Non-pigmented ciliary epithelial cell (primary cell): Measurements from ENCODE around the gene NF1.
A peak's percentile ranks its signal among the peaks of the same experiment; 100 is the strongest.
"Not testable (repeated sequence)": the region's sequence is repeated elsewhere in the genome, so short reads cannot be mapped to it uniquely, and the experiment has no call there.

Experiments
- DNase-seq: peaks from one replicate; pipeline ENCODE4 v3.0.0-alpha.2; 2010; ENCODE audit warnings: low read depth

NF1 gene

GRCh38 chr17:31130286-31131224 lies 35.8 kb downstream of the NF1 start:
- DNase-seq, result no peak

GRCh38 chr17:31131299-31131698 lies 36.5 kb downstream of the NF1 start:
- no peak for DNase-seq

- no peak for DNase-seq
Observed at GRCh38 chr17:31132977-31133376, 38.2 kb downstream of the NF1 start.

GRCh38 chr17:31134576-31134975 lies 39.8 kb downstream of the NF1 start:
- DNase-seq, result no peak

GRCh38 chr17:31136319-31136718 lies 41.5 kb downstream of the NF1 start:
- no peak for DNase-seq

GRCh38 chr17:31140111-31140510 lies 45.3 kb downstream of the NF1 start:
- DNase-seq, result no peak

GRCh38 chr17:31144428-31144827 lies 49.7 kb downstream of the NF1 start:
- DNase-seq, result no peak

GRCh38 chr17:31144836-31145235 lies 50.1 kb downstream of the NF1 start:
- no peak for DNase-seq

- DNase-seq, result no peak
Observed at GRCh38 chr17:31147507-31148202, 52.9 kb downstream of the NF1 start.

GRCh38 chr17:31148205-31148604 lies 53.4 kb downstream of the NF1 start:
- no peak for DNase-seq

GRCh38 chr17:31152271-31152670 lies 57.5 kb downstream of the NF1 start:
- no peak for DNase-seq

GRCh38 chr17:31155208-31155810 lies 60.5 kb downstream of the NF1 start:
- DNase-seq, result no peak

GRCh38 chr17:31156326-31156725 lies 61.5 kb downstream of the NF1 start:
- peak; percentile 50 for DNase-seq

- not testable (repeated sequence) for DNase-seq
Observed at GRCh38 chr17:31156864-31157263, 62.1 kb downstream of the NF1 start.

GRCh38 chr17:31158746-31159377 lies 64.1 kb downstream of the NF1 start:
- no peak for DNase-seq

- DNase-seq, result no peak
Observed at GRCh38 chr17:31163091-31163781, 68.5 kb downstream of the NF1 start.

- DNase-seq, result no peak
Observed at GRCh38 chr17:31167111-31167510, 72.3 kb downstream of the NF1 start.

- no peak for DNase-seq
Observed at GRCh38 chr17:31171701-31172100, 76.9 kb downstream of the NF1 start.

- no peak for DNase-seq
Observed at GRCh38 chr17:31172388-31172787, 77.6 kb downstream of the NF1 start.

- no peak for DNase-seq
Observed at GRCh38 chr17:31174215-31174614, 79.4 kb downstream of the NF1 start.

GRCh38 chr17:31175237-31175636 lies 80.5 kb downstream of the NF1 start:
- DNase-seq, result no peak

GRCh38 chr17:31176143-31176542 lies 81.4 kb downstream of the NF1 start:
- DNase-seq, result not testable (repeated sequence)
